Measurements from ENCODE around the gene RPL10. TPM values are rescaled to one million over a fixed set of nuclear protein-coding genes. Genes with fewer than 3 reads are reported as not detected.

Gene RPL10
- total RNA-seq, 1 experiment from 2014 or later = 2,110 TPM

DNA sequence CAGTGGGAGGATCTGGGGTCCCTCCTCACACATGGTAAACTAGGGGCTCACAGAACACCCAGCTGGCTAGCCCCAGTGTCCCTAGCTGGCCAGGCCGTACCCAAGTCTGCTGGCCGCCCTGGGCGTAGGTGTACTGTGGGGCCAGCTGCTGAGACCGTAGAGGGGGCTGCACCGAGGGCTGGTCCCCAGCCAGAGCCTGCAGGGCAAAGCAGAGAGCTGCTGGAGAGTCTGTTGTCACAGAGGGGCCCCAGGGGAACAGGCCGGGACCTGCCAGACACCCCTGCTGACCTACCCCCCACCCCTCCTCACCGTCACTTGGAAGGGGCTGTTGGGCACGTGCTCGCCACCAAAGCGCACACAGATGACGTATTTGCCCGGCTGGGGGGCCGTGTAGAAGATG, 43.7 kb upstream of the RPL10 start:
- no peak overlapping the region for H2BK20ac ChIP-seq (ENCODE audit: low read depth, low read length, poor library complexity, severe bottlenecking)
- no peak overlapping the region for H3K4ac ChIP-seq (ENCODE audit: low read depth, low read length)
- WGBS (ENCODE audit: extremely low coverage, insufficient read length, low lambda C conversion rate) = no CpG with 5 or more reads among the region's 13 CpGs
- H2AFZ ChIP-seq (ENCODE audit: low read length) = no peak overlapping the region
- no peaks in the 10 kb centered on the region for H3K79me1 ChIP-seq (ENCODE audit: insufficient read depth, low read depth, low read length, poor library complexity, severe bottlenecking)
- peaks cover 29% of the 10 kb centered on the region for H3K9me3 ChIP-seq (ENCODE audit: control insufficient read depth, low read depth, low read length)
- no peak overlapping the region for H2BK5ac ChIP-seq (ENCODE audit: insufficient read length, low read length)
- no peak overlapping the region for H3K27ac Mint-ChIP-seq
- peaks cover 2% of the 10 kb centered on the region for H3K27me3 Mint-ChIP-seq (ENCODE audit: low read depth)
- H3K18ac ChIP-seq (ENCODE audit: insufficient read length, low read depth, low read length) = no peak overlapping the region
- H3K4me2 ChIP-seq (ENCODE audit: insufficient read depth, insufficient read length, low read length) = no peak overlapping the region
- no peak overlapping the region for H2BK15ac ChIP-seq (ENCODE audit: low read depth, low read length)
- no peak overlapping the region for H3K9ac ChIP-seq (ENCODE audit: extremely low read depth, insufficient read length, low read length)
- no peak overlapping the region for H4K5ac ChIP-seq (ENCODE audit: insufficient read length, low read depth, low read length)
- H3K23ac ChIP-seq (ENCODE audit: insufficient read length, low read depth, low read length) = no peak overlapping the region
- no peak overlapping the region for H3K27ac ChIP-seq (ENCODE audit: insufficient read length, low read depth, low read length)
- no peak overlapping the region for H2AK5ac ChIP-seq (ENCODE audit: insufficient read length, low read length)
- H4K91ac ChIP-seq (ENCODE audit: insufficient read length, low read depth, low read length) = no peak overlapping the region
- no peaks in the 10 kb centered on the region for H3K27me3 ChIP-seq (ENCODE audit: insufficient read depth, low read length)
- H4K20me1 ChIP-seq (ENCODE audit: control insufficient read depth, insufficient read depth, insufficient read length) = peaks cover 3% of the 10 kb centered on the region
- no peak overlapping the region for H4K8ac ChIP-seq (replicated peaks; ENCODE audit: insufficient read length, low read depth, low read length)
- no peak overlapping the region for H3K14ac ChIP-seq (ENCODE audit: insufficient read depth, low read length)
- no peaks in the 10 kb centered on the region for H3K23me2 ChIP-seq (ENCODE audit: insufficient read length, low read depth, low read length, poor library complexity, severe bottlenecking)
- no peak overlapping the region for H2BK120ac ChIP-seq (ENCODE audit: low read depth, low read length, poor library complexity, severe bottlenecking)
- H3K56ac ChIP-seq (ENCODE audit: insufficient read length, low read depth, low read length) = no peak overlapping the region
- TF ChIP-seq, protein P1, sequence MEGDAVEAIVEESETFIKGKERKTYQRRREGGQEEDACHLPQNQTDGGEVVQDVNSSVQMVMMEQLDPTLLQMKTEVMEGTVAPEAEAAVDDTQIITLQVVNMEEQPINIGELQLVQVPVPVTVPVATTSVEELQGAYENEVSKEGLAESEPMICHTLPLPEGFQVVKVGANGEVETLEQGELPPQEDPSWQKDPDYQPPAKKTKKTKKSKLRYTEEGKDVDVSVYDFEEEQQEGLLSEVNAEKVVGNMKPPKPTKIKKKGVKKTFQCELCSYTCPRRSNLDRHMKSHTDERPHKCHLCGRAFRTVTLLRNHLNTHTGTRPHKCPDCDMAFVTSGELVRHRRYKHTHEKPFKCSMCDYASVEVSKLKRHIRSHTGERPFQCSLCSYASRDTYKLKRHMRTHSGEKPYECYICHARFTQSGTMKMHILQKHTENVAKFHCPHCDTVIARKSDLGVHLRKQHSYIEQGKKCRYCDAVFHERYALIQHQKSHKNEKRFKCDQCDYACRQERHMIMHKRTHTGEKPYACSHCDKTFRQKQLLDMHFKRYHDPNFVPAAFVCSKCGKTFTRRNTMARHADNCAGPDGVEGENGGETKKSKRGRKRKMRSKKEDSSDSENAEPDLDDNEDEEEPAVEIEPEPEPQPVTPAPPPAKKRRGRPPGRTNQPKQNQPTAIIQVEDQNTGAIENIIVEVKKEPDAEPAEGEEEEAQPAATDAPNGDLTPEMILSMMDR (conservative IDR thresholded peaks at IDR 0.05) = no peak
- no peak for DNase-seq
- H3K4me1 ChIP-seq (ENCODE audit: insufficient read depth, low read length) = no peaks in the 10 kb centered on the region
- no peaks in the 10 kb centered on the region for H3K4me1 Mint-ChIP-seq
- H3T11ph ChIP-seq (ENCODE audit: low read length) = no peak overlapping the region
- H3K9me3 Mint-ChIP-seq = peaks cover 51 to 56% of the 10 kb centered on the region in 2 experiments
- no peak overlapping the region for H2BK12ac ChIP-seq (ENCODE audit: insufficient read length, low read depth, low read length)
- no peaks in the 10 kb centered on the region for H3K79me2 ChIP-seq (ENCODE audit: insufficient read depth, low read length)
- peaks cover 40 to 83% (median 75%) of the 10 kb centered on the region in 3 experiments for H3K36me3 Mint-ChIP-seq (ENCODE audit: insufficient read depth in 1 of 3, low read depth in 3 of 3)
- no peak overlapping the region for H3K4me3 Mint-ChIP-seq
